NCI-H446 (cell line): ENCODE data around the gene MATCAP1.

Experiments used
- DNase-seq, 2 experiments: peaks; one replicate each; lab custom pipeline; 2025; lab: John Stamatoyannopoulos, UW

The MATCAP1 gene

DNA sequence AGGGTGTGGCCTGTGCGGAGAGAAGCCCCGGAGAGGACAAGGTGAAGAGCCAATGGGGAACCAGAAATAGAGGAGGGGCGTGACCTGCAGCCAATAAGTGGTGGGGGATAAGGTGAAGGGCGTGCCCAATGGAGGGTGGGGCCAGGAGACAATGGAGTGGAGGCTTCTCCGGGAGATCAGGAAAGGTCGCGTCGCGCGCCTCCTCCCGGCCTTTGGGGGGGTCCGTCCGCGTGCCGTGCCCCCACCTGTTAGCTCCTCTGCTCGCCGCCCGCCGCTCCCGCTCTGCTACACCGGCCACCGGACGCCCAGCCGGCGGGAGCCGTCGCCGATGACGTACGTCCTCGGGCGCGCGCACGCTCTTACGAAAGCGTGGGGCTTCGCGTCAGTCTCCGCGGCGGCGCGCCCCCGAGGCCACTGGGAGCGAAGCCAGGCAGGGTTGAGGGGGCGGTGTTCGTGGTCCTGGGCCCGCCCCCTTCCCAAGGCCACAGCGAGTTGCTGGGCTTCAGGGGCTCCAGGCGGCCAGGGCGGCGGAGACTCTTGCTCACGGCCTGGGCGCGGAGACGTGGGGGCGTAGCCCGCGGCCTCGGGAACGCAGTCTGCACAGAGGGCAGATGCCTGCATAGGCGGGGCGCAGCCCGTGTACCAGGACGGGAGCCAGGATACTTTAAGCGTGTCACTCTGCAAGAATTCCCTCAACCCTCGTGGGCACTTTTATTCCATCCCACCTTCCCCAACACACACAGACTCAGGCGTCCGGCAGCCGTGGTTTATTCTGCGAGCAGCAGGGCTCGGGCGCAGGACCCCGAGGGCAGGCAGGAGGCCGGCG, at the start of gene MATCAP1:
Gene MATCAP1 (minus strand): TSS at position 337 of the 826 bp plus-strand sequence. CDS start 3,353 bp downstream, outside the sequence.
- DNase-seq: peak; percentile 84 to 90

DNA sequence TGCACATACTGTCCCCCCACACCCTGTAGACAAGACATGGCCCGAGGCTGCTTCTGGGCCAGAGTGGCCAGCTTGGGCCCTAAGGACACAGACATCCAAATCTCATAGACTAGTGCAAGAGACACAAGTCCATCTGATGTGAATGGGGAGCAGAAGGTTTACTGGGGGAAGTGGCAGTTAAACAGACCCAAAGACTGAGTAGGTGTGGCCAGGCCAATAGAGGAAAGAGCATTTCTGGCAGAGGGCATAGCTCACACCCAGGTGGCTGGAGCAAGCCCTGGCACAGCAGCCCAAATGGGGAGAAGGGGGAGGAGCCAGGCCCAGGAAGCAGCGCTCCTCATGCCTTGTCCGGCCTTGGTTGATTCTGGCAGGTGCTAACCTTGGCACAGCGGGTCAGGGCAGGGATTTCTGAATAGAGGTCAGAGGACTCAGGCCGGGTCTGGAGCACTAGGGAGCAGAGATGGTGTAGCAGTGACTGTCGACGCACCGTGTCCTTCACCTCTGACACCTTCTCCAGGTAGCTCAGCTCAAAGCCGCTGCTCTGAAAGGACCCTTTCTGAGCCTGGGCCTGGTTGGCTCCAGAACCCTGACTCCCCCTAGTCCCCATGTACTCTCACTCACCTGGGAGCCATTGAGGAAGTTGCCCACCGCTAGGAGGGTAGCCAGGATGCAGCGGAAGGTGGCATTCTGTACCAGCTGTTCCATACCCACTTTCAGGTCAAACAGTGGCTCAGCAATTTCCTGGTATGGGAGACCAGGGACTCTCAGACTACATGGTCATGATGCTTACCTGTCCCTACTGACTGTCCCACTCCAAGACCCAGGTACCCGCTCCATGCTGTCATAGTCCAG, 47.3 kb upstream of the MATCAP1 start:
- no peak for DNase-seq

DNA sequence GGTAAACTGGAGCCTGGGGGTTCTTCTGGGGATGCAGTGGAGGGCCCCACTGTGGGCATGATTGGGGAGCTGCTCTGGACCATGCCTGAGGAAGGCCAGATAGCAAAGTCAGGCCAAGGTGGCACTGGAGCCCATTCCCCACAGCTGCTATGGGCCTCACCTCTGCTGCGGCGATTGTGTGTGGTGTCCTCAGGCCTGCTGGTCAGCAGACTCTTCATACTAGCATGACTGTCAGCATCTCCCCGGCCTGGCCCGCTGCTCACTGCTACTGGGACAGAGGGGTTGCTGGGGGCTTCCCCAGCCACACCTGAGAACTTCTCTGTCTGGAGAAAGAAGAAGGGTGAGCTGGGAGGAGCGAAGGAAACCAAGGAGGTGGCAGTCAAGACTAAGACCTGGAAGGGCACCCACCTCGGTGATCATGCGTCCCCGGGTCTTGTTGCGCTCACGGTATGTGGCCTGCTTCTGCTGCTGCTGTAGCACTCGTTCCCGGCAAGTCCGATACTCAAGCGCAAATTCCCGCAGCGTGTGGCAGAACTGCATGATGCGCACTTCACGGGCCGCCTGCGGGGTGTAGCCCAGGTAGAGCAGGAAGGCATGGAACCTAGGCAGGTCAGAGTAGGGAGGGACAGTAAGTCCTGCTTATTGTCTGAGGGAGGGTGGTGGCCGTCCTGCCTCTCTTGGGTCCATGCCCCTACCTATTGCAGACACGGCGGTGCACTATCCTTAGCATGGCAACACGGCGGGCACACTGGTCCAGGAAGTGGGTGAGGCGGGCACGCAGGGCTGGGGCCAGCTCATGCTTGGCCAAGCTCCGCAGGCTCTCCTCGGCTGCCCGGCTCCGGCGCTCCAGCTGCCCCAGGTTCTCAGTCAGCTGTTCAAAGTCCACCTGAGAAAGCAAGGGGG, 46.4 kb upstream of the MATCAP1 start:
- no peak for DNase-seq

DNA sequence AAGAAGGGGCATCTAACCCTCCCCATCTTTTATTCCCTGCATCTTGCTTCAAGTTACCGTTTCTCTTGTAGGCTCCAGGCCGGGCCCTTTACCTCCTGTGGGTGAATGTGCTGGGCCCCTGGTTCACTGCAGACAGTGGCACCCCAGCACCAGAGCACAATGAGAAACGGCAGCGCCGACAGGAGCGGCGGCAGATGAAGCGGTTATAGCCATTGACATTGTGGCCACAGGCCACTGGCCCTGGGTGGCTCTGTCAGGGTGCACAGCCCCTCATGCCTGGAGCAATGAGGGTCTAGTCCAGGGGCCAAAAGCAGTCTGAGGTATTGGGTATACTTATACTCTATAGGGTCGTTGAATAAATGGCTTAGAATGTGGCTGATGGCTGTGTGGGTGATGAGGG, 45.1 kb upstream of the MATCAP1 start:
- DNase-seq: no peak

DNA sequence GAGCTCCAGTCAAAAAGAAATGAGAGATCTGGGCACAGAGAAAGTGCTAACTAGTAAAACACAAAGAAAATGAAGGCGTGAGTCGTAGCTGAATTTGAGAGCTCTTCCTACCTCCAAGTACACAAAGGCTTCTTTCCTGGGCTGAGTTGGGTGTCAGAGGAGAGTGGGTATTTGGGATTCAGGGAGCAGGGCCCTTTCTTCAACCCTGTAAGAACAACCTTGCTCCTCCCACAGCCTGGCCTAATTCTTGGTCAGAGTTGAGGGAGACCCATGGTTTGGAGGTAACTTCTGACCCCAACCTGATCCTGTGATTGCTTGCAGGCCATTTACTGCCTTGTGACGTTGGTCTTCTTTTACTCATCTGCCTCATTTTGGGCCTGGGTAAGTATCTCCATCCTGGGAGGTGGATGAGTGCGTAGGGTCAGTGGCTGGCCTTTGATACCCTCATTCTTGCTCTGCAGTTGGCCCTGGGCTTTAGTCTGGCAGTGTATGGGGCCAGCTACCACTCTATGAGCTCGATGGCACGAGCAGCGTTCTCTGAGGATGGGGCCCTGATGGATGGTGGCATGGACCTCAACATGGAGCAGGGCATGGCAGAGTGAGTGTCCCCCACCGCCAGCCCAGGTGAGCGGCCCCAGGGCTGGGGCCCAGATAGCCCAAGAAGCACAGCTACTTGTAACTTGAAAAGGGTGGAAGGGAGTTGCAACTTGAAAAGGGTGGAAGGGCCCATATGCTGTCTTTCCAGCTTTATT, 44.4 kb upstream of the MATCAP1 start:
- no peak for DNase-seq

DNA sequence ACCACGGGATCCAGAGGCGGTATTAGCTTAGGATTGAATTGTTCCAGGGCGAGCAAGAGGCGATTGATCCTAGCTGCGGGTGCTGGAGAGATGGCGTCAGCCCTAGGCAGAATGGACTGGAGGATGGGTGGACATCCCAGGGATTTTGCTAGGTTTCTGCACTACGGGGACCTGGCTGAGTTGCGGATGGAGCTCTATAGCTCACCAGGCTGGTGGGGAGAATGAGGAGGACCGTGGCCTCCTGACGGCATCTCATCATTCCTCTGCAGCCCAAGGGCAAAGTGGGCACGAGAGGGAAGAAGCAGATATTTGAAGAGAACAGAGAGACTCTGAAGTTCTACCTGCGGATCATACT, 43.8 kb upstream of the MATCAP1 start:
- DNase-seq: no peak

DNA sequence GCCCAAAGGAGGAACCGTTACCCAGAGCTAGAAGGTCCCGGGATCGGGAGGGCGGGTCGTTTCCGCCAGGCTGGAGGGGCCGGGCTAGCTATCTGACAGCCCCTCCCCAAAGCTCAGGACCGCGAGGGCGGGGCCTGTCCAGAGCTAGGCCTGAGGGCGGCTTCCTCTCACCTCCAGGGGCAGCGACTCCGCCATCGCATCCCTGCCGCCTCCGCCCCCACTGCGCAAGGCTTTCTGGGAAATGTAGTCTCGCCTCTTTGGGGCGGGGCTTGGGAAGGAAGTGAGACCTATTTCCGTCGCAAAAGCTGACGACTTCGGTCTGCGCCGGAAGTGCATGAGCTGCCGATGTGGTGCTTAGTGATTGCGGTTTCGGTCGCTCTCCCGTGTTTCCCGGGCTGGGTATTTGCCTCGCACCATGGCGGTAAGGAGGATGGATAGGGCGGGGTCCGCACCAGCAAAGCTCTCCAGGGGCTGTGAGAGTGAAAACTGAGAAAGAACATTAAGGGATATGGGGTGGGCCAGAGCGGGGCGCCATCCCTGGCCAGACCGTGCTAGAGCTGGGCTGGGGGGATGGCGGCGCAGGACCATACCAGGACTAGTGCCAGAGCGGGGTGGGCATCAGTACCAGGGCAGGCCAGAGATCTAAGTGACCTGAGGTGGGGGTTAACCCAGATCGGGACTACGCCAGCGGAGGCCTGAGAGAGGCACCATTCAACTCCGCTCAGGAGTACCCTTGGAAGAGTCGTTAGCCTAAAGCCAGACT, 43.2 kb upstream of the MATCAP1 start, which contains the start of gene TMEM208:
Gene TMEM208 (plus strand): TSS at position 327 of the 763 bp plus-strand sequence. CDS start 89 bp downstream, at position 416.
- DNase-seq: peak; percentile 91 to 96

DNA sequence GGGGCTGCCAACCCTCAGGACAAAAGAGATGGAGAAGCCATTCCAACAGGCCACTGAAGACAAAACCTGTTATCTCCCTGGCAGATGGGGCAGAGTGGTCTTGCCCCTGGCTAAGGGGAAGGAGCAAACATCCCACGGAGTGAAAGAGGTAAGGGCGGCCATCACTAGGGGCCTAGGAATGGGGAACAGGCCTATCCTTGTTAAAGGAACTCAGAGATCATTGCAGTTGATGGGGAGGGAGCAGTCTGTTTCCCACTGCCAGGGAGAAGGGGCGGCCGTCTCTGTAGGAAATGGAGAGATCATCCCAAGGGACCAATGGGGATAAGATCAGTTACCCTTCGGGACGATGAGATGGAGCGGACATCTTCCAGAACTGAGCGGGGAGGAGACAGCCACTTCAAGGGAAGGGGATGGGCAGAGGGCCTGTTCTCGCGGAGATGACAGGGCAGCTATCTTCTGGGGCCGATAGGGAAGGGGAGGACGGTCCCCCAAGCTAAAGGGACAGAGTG, 42.6 kb upstream of the MATCAP1 start:
- DNase-seq: no peak

DNA sequence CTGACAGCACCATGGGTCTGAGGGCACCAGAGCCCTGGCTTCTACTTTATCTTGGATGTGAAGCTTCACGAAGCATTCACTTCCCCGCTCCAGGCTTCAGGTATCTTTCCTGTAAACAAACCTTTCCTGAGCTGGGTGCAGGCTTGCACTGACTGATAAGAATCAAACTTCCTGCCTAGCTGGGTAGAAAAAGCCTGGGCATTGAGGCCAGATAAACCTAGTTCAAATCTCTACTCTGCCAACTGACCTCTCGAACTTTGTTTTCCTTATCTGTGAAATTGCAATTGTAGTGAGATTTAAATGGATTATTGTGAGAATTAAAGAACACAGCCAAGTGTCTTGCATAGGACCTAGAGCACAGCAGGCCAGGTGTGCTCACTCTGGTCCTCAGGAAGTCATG, 40.2 kb upstream of the MATCAP1 start:
- DNase-seq: no peak

DNA sequence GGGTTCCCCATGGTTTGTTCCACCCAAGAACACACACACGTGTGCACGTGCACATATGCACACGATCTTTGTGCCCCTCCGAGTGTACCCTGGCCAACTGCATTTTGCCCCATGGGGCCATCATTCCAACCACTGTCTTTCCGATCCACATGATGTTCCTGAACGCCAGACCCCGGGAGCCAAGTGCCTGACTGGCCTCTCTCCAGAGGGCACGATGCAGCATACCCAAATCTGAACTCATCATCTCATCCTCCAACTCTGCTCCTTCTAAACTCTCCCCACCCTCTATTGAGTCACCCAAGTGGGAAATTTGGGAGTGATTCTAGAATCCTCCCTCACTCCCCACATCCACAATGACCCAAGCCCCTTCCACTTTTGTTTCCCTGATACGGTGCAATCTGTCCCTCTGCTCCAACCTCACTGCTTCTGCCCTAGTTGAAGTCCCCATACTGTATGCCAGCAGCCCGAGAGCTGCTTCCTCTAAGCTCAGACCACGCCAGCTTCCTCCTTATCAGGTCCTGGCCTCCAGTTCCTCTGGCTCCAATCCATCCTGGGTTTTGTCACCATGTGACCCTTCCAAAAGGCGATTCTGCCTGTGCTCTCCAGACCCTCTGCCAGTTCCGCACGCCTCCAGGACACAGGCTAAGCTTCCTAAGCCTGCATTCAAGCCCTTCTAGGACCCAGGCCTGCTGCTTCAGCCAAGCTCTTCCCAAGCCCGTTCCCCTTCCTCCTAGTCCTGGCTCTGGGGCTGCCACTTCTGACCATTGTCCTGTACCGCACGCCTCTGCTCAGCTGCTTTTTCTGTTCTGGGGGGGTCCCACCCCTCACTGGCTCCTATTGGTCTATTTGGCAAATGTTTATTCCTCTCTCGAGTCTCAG, 33.1 kb upstream of the MATCAP1 start:
- DNase-seq: no peak

DNA sequence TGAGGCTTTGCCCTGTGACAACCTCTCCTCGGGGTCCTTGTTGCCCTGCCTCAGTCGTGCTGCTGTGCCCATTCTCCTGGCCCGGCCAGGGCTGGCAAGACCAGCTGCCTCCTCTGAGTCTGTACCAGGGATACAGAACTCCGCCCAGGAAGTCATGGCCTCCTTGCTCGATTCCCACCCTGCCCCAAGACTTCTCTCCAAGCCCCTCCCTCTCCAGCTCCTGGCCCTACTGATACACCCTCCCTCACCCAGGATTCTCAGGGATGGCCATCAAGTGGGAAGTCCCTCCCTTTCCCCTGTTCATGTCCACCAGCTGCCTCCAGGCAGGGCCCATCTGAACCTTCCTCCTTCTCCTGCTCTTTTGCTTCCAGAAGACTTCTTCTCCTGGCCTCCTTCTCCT, 31.9 kb upstream of the MATCAP1 start:
- no peak for DNase-seq

DNA sequence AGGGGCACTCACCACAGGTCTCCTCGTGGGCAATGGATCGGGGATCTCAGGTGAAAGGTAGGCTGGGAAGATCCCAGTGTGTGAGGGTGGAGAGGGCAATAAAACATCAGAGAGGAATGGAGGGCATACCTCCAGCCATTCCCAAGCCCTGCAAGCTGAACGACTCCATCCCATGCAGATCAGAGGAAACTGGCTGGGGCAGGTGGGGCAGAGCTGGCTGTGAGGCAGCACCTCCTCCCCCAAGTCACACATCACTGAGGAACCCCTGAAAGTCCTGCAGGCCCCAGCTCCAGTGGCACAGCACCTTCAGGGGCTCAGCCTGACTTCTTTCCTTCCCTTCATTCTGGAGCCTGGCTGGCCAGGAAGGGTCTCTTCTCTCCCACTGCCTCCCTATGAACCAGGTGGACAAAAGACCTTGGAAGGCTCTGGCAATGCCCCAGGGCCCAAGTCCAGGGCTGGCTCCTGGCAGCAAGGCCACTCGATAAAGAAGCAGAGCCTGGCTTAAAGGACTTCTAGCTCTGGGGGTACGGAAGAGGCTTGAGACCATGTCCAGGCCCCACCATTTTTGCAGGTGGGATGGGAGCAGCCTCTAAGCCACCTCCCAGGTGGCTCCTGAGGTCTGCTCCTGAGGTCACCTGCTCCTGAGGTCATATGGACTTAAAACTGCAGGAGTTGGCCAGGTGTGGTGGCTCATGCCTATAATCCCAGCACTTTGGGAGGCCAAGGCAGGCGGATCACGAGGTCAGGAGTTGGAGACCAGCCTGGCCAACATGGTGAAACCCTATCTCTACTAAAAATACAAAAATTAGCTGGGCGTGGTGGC, 29.6 kb upstream of the MATCAP1 start:
- no peak for DNase-seq

DNA sequence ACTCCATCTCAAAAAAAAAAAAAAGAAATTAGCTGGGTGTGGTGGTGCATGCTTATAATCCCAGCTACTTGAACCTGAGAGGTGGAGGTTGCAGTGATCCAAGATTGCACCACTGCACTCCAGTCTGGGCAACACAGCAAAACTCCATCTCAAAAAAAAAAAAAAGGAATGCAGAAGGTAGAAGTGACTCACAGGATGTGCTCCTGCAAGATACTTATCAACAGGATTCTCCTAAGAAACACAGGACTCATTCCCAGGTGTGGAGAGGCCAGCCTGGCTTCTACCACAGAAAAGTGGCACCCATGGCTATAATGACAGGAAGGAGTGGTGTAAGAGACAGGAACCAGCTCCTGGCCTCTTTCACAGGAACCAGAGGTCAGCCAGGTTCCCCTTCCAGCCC, 29.0 kb upstream of the MATCAP1 start:
- no peak for DNase-seq

DNA sequence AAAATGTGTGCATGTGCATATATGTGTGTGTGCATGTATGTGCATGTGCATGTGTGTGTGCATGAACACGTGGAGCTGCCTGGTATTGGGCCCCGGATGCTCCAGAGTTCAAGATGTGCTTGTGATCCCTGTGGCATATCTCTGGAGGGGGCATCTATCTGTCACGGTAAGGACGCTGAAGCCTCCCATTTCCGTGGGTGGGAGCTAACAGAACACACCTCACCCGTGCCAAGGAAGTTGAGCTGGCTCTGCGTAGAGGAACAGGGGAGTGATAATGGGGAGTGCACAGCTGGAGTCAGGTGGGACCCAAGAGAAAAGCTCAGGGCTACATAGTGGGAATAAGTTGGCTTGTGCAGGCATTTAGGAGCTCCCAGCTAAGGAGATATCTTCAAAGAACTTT, 27.9 kb upstream of the MATCAP1 start:
- DNase-seq: no peak

DNA sequence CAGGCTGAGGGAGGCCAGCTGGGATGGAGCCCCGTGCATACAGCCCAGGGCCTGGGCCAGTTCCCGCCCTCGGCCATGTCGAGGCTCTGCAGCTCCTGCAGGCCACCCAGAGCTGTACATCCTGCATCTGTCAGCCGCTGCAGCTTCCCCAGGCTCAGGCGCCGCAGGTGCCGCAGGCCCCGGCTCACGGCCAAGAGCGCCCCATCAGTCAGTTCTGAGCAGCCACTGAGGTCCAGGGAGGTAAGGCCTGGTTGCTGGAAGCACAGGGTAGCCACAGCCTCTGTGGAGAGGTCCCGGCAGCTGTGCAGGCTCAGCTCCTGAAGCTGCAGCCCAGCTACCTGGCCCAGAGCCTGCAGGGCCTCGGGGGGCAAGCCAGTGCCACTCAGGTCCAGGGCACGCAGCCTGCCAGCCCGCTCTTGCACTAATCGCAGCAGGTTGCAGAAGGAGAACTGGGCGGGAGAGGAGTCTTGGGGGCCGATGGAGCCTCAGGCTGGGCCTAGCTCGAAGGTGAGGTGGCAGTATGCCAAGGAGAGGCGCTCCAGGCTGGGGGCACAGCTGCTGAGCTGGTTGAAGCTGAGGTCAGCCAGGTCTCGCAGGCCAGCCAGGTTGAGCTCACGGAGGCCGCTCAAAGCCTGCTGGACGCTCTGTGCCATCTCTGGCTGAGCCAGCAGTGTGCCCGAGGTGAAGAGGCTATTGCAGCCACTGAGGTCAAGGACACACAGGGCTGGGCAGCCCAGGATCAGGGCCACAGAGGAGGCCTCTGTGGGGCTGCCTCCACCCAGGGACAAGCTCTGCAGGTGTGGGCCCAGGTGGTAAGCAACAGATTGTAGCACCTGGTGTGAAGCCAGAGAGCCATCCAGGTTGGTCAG, 26.5 kb upstream of the MATCAP1 start:
- no peak for DNase-seq

DNA sequence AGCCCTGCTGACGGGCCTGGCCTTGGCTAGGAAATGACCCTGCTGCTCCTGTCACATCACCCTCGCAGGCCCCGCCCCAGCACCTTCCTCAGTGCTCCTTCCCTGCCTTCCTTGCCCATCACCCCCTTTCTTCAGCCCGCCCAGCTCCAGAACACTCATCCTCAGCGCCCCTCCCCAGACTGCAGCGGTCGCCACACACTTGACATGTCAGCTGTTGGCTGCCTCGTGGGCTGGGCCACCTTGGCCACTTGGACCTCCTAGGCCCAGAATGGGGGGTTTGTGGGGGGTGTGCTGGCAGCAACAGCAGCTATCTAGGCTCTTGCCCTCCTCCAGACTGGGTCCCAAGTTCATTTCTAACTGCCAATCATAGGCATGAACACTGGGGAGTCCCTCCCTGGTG, 25.8 kb upstream of the MATCAP1 start:
- no peak for DNase-seq

DNA sequence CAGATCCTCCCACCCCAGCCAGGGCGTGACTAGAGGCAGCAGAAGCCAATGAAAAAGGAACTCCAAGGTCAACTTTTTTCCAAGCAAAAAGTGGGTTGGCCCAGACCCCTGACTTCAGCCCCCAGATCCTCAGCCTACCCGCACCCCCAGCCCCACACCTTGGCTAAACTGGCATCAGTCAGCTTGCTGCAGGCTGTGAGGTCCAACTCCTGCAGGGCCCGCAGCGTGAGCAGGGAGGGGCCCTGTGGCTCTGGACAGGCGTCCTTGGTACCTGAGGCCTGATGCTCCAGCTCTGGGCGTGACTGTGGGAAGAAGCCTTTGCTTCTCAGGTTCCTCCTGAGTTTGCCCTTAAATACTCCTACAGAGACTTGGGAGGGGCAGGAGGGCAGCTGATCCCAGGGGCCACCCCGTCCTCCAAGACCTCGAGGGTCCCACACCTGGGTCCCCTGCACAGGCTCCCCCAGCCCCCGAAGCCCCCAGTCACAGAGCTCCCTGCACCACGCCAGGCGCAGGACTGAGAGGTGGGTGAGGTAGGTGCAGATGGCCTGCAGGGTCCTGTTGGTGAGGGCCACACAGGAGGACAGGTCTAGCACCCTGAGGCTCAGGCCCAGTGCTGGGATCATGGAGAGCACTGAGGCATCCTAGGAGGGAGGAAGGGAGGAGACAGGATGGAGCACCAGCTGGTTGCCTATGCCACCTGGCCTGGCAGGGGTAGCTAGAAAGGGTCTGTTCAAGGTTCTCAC, 24.6 kb upstream of the MATCAP1 start:
- no peak for DNase-seq
